HG03064 (cell line): Measurements from ENCODE around the gene AGPAT1.
"Not testable (repeated sequence)": the region's sequence is repeated elsewhere in the genome, so short reads cannot be mapped to it uniquely, and the experiment has no call there.

Experiments
- ATAC-seq: cut with Tn5 transposase; IDR thresholded peaks from one replicate; pipeline ENCODE4 v1.9.1; 2021; ENCODE audit warnings: low read depth; ENCODE audit not compliant: unreplicated experiment

AGPAT1 gene

GRCh38 chr6:32175711-32176475 is at the start of gene AGPAT1:
Gene AGPAT1 (minus strand): TSS chr6:32176084. CDS start chr6:32171496, 4,588 bp downstream.
- no peak for ATAC-seq

GRCh38 chr6:32224696-32225095 is 48.8 kb upstream of the AGPAT1 start:
- ATAC-seq = no peak

DNA sequence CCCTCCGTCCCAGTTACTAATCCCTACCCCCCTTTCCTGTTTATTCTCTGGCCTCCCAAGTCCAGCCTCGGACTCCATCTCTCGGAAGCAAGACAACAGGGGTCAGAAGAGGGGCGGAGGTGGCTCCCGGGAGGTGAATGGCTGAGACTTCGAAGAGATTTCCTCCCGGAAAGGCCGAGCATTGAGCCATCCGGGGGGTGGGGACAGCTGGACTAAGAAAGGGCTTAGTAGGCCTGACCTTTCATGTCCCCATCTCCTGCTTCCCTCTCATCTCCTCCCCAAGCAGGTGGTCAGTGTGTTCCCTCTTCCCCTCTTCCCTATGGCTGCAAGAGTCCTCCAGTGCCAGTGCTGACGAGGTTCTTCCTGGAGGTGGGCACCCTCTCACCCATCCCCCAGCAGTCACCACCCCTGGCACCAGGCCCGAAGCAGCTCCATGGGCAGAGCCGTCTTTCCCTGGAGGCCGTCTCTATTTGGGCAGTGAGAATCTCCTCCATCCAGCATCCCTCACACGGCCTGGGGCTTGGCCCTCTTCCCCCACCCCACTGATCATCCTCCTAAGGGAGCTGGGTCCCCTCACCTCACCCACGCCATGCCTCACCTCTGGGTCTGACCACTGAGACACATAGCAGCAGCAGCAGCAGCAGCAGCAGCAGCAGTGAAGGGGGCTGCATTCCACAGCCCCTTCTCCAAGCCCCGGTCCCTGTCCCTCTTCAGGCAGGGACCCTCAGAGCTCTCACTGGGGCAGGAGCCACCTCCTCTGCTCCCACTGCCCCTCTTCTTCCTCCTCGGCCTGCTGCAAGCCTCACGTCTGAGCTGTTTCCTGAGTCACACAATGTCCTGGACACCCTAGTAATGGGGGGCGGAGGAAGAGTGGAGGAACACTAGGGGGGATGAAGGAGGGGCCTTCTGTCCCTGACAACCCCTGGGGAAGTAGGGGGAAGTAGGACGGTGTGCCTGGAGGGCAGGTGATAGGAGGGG is 47.7 kb upstream of the AGPAT1 start, which contains the start of gene NOTCH4:
NOTCH4 (minus strand) TSS at position 810 of the 978 bp plus-strand sequence; CDS start at position 671, 139 bp downstream.
- no peak for ATAC-seq

- no peak for ATAC-seq
Measured at GRCh38 chr6:32222333-32223230, 46.7 kb upstream of the AGPAT1 start.

- ATAC-seq = no peak
Measured at GRCh38 chr6:32220021-32220420, 44.1 kb upstream of the AGPAT1 start.

- no peak for ATAC-seq
Measured at GRCh38 chr6:32218167-32218566, 42.3 kb upstream of the AGPAT1 start.

GRCh38 chr6:32216998-32217397 is 41.1 kb upstream of the AGPAT1 start:
- ATAC-seq = no peak

DNA sequence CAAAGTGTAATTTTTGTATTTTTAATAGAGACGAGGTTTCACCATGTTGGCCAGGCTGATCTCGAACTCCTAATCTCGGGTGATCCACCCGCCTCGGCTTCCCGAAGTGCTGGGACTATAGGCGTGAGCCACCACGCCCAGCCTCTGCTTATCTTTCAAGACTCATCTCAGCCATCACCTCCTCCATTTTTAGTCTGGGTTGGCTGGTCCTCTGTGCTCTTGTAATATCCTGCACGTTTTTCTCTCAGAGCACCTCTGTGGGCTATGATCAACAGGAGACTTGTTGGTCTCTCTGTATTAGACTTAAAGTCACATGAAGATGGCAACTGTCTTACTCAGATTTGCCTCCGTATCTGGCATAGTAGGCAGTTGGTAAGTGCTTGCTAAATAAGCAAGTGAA is 40.4 kb upstream of the AGPAT1 start:
- no peak for ATAC-seq

- ATAC-seq = no peak
Measured at GRCh38 chr6:32215617-32216016, 39.7 kb upstream of the AGPAT1 start.

DNA sequence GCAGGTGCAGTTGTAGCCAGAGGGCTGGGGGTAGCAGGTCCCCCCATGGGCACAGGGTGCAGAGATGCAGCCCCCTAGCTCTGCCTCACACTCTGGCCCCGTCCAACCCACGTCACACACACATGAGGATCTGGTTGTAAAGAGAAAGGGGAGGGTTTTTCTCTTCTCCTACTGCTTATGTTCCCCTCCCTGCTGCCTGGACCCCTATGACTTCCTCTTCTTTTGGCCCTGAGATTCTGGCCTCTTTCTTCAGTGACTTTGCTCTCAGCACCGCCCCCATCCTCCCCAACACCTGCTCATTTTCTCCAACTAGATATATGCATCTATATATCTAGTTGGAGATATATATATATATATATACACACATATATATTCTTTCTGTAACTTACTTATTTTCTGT is 38.2 kb upstream of the AGPAT1 start:
- no peak for ATAC-seq

GRCh38 chr6:32213649-32214048 is 37.8 kb upstream of the AGPAT1 start:
- no peak for ATAC-seq

GRCh38 chr6:32212076-32212760 is 36.3 kb upstream of the AGPAT1 start:
- no peak for ATAC-seq

- ATAC-seq = not testable (repeated sequence)
Measured at GRCh38 chr6:32211432-32211831, 35.5 kb upstream of the AGPAT1 start.

DNA sequence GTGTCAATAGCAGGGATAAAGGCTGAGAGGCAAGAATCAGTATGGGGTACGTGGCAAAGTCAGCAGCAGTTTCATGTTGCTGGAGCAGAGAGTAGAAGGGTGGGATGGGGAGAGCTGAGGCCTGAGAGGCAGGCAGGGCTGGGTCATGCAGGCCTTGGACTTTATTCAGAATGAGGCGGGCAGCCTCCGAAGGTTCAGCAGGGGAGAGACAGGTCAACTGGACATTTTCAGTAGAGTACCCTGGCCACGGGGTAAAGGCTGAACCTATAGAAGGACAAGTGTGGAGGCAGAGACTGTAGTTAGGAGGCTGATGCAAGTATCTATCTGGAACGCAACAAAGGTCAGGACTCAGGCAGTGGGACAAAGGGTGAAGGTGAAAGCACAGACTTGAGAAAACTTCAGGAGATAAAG is 34.3 kb upstream of the AGPAT1 start:
- no peak for ATAC-seq

DNA sequence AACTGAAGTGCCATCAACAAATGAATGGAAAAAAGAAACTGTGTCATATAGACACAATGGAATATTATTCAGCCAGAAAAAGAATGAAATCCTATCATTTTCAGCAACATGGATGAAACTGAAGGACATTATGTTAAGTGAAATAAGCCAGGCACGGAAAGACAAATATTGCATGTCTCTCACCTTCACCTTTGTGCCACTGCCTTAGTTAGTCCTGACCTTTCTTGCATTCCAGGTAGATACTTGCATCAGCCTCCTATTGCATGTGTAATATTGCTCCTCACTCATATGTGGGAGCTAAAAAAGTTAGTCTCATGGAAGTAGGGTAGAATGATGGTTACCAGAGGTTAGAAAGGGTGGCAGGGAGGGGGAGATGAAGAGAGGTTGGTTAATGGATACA is 33.1 kb upstream of the AGPAT1 start:
- ATAC-seq = no peak

- no peak for ATAC-seq
Measured at GRCh38 chr6:32204268-32204715, 28.4 kb upstream of the AGPAT1 start.

DNA sequence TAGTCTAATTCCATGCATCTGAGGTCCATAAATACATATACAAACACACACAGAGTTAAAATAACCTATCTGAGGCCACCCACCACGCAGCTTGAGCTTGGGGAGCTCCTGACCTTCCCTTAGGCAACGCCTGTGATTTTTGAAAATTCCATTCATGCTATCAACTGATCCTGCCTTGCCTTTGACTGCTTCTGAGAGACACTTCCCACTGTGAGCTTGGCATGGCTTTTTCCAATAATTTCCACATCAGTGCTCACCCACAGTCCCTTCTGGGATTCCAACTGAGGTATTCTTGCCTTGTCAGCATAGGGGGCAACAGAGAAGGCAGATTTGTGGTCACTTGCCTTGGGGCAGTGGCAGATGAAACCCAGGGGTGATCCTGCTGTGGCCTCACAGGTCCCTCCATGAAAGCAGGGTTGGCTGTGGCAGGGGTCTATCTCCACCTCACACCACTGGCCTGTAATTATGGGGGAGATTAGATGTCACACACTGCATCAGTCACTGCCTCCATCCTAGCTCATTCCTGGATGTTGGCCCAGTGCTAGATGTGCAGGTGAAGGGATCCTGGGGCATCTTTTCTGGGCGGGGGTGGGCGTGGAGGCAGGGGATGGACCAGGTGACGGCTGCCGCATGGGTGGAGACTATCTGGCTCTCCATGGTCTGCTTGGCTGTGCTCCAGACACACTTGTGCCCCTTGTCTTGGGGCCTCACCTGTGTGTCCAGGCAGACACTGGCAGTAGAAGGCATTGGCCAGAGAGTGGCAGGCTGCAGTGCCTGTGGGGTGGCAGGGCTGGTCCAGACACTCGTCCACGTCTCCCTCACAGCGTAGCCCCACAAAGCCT is 27.8 kb upstream of the AGPAT1 start:
- ATAC-seq = no peak

GRCh38 chr6:32202186-32202585 is 26.3 kb upstream of the AGPAT1 start:
- no peak for ATAC-seq
